ENCODE data around the gene IL4I1.

Gene IL4I1

GRCh38 chr19:49923055-49924003, 26.6 kb upstream of the IL4I1 start:
- no peak for DNase-seq

DNA sequence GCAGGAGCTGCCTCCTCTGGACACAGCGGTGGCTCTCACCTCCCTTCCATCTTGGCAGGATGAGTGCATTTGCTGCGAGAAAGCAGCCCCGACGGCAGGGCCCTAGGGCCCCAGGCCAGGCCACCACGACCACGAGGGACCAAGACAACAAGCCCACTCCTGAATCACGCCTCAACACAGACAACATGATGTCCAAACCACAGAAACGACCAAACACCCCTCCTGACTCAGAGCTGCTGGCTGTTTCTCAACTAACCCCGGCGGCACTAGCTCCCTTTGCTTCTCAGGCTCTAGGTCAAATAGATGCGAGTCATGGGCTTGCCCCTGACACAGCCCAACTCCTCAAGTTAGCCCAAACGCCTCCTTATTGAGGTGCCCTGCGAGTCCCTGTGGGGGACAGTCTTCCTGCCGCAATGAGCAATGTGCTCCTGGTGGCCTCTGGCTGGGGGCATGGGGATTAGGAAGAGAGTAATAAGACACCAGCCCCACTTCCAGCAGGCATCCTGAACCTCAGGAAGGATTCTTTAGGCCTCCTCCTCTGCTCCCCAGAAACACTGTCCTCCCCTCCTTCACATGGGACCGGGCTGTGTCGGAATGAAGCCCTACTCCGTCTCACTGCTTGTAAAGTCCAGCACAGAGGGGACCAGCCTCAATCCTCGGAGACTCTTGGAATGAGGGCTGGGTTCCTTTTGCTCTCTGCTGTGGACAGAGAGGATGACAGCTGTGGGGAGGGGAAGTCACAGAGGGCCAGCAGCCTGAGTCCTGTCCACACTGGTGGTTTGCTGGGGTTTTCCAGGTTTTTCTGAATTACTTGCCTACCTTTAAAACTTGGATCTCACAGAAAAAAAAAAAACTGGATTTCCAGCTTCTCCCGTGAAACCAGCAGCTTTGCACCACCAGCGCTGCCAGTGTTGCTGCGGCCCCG, 25.4 kb upstream of the IL4I1 start:
- DNase-seq: peak; percentile 50 to 56

GRCh38 chr19:49920624-49921363, 24.1 kb upstream of the IL4I1 start:
- DNase-seq: no peak

DNA sequence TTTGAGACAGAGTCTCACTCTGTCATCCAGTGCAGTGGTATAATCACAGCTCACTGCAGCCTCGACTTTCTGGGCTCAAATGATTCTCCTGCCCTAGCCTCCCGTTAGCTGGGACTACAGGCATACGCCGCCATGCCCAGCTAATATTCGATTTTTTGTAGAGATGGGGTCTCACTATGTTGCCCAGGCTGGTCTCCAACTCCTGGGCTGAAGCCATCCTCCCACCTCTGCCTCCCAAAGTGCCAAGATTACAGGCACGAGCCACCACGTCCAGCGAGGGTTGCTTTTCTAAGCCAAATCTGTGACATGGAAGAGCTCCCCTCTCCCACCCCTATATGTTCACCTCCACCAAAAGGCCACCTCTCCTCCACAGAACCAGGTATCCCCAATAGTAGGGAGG, 21.4 kb upstream of the IL4I1 start:
- no peak for DNase-seq

DNA sequence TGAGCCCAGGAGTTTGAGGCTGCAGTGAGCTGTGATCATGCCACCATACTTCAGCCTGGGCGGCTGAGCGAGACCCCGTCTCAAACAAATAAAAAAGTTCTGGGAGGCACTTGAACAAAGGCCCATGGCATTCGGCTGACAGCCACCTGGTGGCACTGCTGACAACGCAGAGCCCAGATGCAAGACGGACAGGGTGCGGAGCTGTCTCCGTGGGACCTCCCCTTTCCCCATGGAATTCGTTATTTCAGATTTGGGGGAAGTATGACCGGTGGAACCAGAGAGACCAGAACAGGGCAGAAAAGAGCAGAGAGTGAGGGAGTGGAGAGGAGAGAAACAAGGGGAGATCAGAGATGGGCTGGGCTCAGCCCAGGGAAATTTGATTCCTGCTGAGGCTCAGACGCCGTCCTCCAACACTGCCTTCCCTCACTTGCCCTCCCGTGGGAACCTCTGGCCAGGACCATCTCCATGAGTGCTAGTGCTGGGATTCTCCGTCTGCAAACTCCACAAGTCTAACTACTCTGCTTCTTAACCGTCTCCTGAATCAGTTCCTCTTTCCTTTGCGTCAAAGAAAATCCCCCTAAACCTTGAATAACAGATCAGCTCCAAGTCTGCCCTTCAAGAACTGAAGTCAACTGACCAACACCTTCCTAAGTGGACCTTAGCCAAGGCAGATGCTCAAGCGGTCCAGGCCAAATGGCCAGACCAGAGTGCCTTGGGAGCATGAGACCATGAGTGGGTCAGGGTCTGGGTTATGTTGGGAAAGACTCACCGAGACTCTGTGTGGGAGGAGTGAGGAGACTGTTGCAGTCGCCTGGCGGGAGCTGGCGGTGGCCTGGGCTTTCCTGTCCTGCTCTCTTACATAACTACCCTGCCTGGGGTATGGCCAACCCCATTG, 20.4 kb upstream of the IL4I1 start:
- no peak for DNase-seq

DNA sequence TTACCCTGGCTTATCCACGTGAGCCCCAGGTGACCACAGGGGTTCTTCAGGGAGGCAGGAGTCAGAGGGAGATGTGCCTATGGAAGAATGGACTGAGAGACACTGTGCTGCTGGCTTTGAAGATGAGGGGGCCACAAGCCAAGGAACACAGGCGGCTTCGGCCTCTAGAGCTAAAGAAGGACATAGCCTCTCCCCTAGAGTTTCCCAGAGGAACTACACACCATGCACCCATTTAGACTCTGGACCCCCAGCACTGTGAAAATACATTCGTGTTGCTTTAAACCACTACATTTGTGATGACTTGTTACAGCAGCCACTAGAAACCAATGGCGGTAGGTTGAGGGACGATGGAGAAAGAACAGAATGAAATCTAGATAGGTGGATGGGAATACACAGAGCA, 18.6 kb upstream of the IL4I1 start:
- DNase-seq: no peak

DNA sequence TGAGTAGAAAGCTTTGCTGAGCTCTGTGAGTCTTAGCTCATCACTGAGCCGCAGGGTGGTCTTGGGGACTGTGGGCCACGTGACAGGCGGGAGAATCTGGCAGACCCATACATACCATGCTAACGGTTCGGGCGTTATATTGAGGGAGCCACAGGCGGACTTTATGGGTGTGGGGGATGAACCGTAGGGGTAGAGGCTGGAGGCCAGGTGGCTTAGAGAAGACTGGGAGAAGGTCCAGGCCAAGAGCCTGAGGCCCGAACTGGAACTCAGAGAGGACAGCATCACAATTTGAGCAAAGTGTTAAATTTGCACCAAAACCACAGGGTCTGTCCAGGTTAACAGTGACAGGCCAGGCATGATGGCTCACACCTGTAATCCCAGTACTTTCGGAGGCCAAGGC, 17.0 kb upstream of the IL4I1 start:
- DNase-seq: no peak

DNA sequence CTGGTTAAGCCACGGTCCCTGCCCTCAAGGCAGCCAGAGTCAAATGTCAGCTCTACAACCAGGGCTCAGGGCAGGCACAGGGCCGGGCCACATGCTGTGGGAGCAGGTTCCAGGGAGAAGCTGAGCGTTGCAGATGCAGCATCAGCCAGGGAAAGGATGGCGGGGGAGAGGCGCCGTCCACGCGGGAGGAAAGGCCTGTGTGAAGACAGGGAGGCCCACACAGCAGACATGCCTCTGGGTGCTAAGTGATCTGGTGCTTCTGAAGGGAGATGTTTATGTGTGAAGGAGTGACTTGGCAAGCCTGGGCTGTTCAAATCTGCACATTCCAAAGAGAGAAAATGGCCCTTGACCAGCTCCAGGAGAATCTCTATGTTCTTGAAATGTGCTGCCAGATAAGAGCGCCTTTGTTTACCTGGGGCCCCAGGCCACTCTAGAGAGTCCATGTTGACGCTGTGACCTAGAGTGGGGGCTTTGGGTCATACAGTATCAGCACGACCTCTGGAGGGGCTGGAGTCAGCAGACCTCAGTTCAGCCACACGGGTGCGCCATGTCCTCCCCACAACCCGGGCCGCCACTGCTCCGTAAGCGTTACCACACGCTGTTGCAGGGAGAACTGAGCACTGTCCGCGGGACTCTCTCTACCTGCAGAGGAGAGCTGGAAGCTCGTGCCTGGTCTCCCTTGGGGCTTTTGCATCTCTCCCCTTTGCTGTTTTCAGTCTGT, 16.4 kb upstream of the IL4I1 start:
- no peak for DNase-seq

GRCh38 chr19:49911381-49912145, 14.9 kb upstream of the IL4I1 start:
- peak; percentile 58 to 62 for DNase-seq

- DNase-seq: no peak
Measured at GRCh38 chr19:49910179-49910578, 13.5 kb upstream of the IL4I1 start.

DNA sequence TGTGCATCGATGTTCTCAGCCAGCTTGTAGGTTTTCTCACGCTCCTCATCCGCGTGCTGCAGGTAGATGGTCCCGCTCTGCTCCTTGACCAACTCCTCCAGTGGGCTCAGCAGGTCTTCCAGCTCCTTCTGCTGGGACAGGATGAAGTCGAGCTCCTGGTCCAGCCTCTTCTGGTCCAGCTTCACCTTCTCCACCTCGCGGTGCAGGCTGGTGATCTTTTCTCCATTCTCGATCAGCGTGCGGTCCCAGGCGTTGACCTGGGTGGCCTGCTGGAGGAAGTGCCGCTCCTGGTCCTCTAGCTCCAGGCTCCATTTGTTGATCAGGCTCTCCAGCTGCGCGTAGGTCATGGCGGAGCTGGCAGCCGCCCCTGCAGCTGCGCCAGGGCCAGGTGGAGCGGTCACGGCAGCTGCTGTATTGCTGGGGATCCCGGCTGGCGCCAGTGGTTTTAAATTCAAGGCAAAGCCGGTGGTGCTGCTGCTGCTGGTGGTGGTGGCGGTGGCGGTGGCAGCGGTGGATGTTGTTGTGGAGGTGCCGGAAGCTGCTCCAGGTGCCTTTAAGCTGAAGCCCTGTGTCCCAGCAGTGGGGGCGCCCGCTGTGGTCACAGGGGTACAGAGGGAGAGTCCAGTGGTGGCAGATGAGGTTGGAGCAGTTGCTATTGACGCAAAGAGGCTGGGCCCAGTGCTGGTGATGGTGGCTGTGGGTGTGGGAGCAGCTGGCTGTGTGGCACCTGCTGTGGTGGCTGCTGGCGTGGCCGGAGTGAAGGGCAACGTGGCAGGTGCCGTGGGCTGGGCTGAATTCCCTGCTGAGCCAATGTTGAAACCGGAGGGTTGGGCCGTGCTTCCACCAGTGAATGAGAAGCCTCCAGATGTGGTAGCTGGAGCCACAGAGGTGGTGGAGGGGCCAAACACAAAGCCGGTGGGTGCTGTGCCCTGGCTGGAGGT, 12.1 kb upstream of the IL4I1 start:
- DNase-seq: no peak

GRCh38 chr19:49907745-49908446, 11.2 kb upstream of the IL4I1 start:
- no peak for DNase-seq

GRCh38 chr19:49906879-49907564, 10.3 kb upstream of the IL4I1 start:
- no peak for DNase-seq

GRCh38 chr19:49904136-49904535, 7.4 kb upstream of the IL4I1 start:
- DNase-seq: no peak

DNA sequence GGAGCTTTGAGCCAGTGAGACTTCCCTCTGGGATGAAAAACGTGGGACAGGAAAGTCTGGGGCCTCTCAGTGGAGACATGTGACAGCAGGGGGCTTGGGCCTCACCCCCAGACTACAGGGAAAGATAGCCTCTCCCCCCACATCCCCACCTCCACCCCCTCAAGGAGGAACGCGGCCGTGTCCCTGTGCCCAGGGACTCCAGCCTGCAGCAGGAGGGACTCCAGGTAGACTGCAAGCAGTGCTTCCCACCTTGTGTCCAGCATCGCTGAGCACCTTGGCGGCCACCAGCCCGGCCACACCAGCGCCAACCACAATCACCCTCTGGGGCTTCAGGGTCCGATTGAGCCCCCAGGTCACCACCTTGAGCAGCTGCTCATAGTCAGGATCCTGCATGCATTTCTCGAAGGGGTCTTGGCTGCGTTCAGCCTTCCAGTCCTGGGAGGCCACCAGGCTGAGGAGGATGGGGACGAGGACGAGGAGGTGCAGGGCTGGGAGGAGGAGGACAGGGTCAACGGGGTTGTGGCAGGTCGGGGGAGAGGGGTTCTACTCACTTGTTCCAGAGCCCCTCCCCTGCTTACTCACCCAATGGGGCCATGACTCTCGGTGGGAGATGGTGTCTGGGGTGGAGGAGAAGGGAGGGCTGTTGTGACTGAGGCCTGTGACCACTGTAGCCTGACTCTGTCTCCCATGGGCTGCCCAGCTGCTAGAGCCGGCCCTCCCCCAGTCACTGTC, 955 bp downstream of the IL4I1 start:
- DNase-seq: peak; percentile 63 to 65

GRCh38 chr19:49894879-49895565, 1.7 kb downstream of the IL4I1 start:
- DNase-seq: peak; percentile 65 to 74
